ENCODE data around the gene CD70.
"Not testable (repeated sequence)": the region's sequence is repeated elsewhere in the genome, so short reads cannot be mapped to it uniquely, and the experiment has no call there.

The CD70 gene

GRCh38 chr19:6551607-6552450, 39.1 kb downstream of the CD70 start:
- TF ChIP-seq TCF4 (CRISPR knock-in tag; IDR thresholded peaks at IDR 0.05; ENCODE audit: borderline replicate concordance) (no peak), CREB5 (CRISPR knock-in tag; IDR thresholded peaks at IDR 0.05; ENCODE audit: low read depth) (no peak), CSRNP3 (CRISPR knock-in tag; IDR thresholded peaks at IDR 0.05) (no peak), PATZ1 (CRISPR knock-in tag; IDR thresholded peaks at IDR 0.05; ENCODE audit: borderline replicate concordance) (no peak)
- ATAC-seq = peak; percentile 70

- no peak for ATAC-seq
- no peak for TF ChIP-seq ZNF8 (CRISPR knock-in tag; IDR thresholded peaks at IDR 0.05)
- TF ChIP-seq TCF4 (CRISPR knock-in tag; IDR thresholded peaks at IDR 0.05; ENCODE audit: borderline replicate concordance) = no peak
- no peak for TF ChIP-seq TSHZ2 (CRISPR knock-in tag; IDR thresholded peaks at IDR 0.05)
- no peak for TF ChIP-seq BACH2 (CRISPR knock-in tag; IDR thresholded peaks at IDR 0.05; ENCODE audit: borderline replicate concordance)
- no peak for TF ChIP-seq ESRRG (CRISPR knock-in tag; IDR thresholded peaks at IDR 0.05)
- no peak for TF ChIP-seq ZNF70 (CRISPR knock-in tag; IDR thresholded peaks at IDR 0.05)
- TF ChIP-seq ZFP30 (CRISPR knock-in tag; IDR thresholded peaks at IDR 0.05) = no peak
- TF ChIP-seq OSR1 (CRISPR knock-in tag; IDR thresholded peaks at IDR 0.05) = no peak
These were observed 39.9 kb downstream of the CD70 start for GRCh38 chr19:6551091-6551490.

GRCh38 chr19:6550679-6551078, 40.3 kb downstream of the CD70 start:
- ATAC-seq = not testable (repeated sequence)

GRCh38 chr19:6543866-6544347, 47.0 kb downstream of the CD70 start:
- no peak for ATAC-seq
- TF ChIP-seq ZNF8 (CRISPR knock-in tag; IDR thresholded peaks at IDR 0.05) = no peak
- TF ChIP-seq CSRNP3 (CRISPR knock-in tag; IDR thresholded peaks at IDR 0.05) = no peak
- no peak for TF ChIP-seq RARB (CRISPR knock-in tag; IDR thresholded peaks at IDR 0.05)
- TF ChIP-seq CREB5 (CRISPR knock-in tag; IDR thresholded peaks at IDR 0.05; ENCODE audit: low read depth) = no peak
- TF ChIP-seq ZFP30 (CRISPR knock-in tag; IDR thresholded peaks at IDR 0.05) = no peak
- TF ChIP-seq PATZ1 (CRISPR knock-in tag; IDR thresholded peaks at IDR 0.05; ENCODE audit: borderline replicate concordance) = no peak
- TF ChIP-seq POU6F1 (CRISPR knock-in tag; IDR thresholded peaks at IDR 0.05; ENCODE audit: borderline replicate concordance, low read depth) = no peak
- no peak for TF ChIP-seq ZFP3 (CRISPR knock-in tag; IDR thresholded peaks at IDR 0.05)
- no peak for TF ChIP-seq ZNF70 (CRISPR knock-in tag; IDR thresholded peaks at IDR 0.05)
- no peak for TF ChIP-seq GLIS3 (CRISPR knock-in tag; IDR thresholded peaks at IDR 0.05)
- TF ChIP-seq PPARA (CRISPR knock-in tag; IDR thresholded peaks at IDR 0.05; ENCODE audit: borderline replicate concordance) = no peak
- no peak for TF ChIP-seq SNAI2 (CRISPR knock-in tag; IDR thresholded peaks at IDR 0.05)
- no peak for TF ChIP-seq OSR1 (CRISPR knock-in tag; IDR thresholded peaks at IDR 0.05)
- no peak for TF ChIP-seq BACH2 (CRISPR knock-in tag; IDR thresholded peaks at IDR 0.05; ENCODE audit: borderline replicate concordance)
- no peak for TF ChIP-seq TCF4 (CRISPR knock-in tag; IDR thresholded peaks at IDR 0.05; ENCODE audit: borderline replicate concordance)
- no peak for TF ChIP-seq ZNF565 (CRISPR knock-in tag; conservative IDR thresholded peaks at IDR 0.05; ENCODE audit: low read depth)
- TF ChIP-seq ISL1 (CRISPR knock-in tag; IDR thresholded peaks at IDR 0.05) = no peak
- no peak for TF ChIP-seq TOX (CRISPR knock-in tag; IDR thresholded peaks at IDR 0.05; ENCODE audit: borderline replicate concordance)

Measured in SK-N-SH treated with all-trans-retinoic acid at 6 μM for 48 hours (cell line).